DMS53 (cell line): ENCODE measurements around the gene ASPG.
A peak's percentile ranks its signal among the peaks of the same experiment; 100 is the strongest.

ENCODE experiments used
- DNase-seq: peaks from one replicate; lab custom pipeline; 2025; lab: John Stamatoyannopoulos, UW

Gene ASPG

GRCh38 chr14:104116756-104117340 is 31.3 kb downstream of the ASPG start:
- DNase-seq, result peak; percentile 58

GRCh38 chr14:104117341-104118005 is 32.0 kb downstream of the ASPG start:
- no peak for DNase-seq

GRCh38 chr14:104118006-104118844 is 32.7 kb downstream of the ASPG start:
- no peak for DNase-seq

DNA sequence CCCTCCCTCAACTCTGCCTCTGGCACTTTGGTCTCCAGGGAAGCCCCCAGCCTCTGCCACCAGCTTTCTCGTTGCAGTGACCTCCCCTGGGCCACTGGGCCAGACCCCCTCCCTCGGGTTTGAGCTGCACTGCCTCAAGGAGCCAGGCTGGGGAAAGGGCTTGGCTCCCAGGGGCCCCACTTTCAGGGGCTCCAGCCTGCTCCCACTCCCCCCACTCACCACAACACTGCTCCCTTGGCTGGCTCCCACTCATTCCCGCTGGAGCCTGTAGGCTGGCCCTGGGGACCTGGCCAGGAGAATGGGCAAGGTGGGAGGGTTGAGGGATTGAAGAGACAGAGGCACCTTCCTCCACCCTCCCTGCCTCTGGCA is 33.6 kb downstream of the ASPG start:
- DNase-seq, result no peak

GRCh38 chr14:104119488-104120251 is 34.2 kb downstream of the ASPG start:
- DNase-seq, result no peak

DNA sequence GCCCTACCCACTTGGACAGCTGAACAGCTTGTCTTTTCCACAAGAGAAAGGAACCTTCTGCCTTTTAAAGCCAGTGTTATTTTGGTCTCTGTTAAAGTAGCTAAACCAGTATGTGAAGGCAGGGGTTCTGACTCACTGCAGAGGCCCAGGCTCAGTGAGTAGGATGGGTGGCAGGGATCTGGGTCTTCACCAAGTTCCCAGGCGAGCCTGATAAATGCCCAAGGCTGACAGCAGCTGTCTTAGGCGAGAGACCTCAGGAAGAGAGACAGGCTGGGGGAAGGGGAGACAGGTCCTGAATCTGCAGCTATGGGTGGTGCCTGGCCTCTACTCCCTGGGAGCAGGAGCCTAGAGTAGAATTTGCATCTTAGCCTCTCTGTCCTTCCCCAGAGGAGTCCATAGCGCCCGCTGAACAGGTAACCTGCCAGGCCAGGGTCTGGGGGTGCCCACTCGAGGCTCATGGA is 34.8 kb downstream of the ASPG start:
- DNase-seq, result no peak

DNA sequence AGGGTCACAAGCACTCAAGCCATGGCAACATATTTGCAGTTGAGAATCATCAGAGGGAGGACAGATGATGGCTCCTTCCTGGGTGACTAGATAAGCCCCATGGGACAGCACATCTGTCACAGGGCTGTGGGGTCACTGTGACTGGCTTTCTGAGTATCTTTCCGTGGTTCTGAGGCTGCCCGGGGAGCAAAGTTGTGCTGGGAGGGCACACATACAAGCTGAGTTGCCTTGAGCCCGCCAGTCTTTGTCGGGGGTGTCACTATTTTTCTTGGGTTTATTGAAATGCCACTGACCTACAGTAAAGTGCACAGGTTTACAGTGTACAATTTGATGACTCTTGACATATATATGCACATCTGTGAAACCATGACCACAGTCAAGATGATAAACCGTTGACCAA is 35.6 kb downstream of the ASPG start:
- DNase-seq, result no peak

- no peak for DNase-seq
Measured at GRCh38 chr14:104123879-104124278, 38.4 kb downstream of the ASPG start.

GRCh38 chr14:104125011-104125410 is 39.5 kb downstream of the ASPG start:
- no peak for DNase-seq

DNA sequence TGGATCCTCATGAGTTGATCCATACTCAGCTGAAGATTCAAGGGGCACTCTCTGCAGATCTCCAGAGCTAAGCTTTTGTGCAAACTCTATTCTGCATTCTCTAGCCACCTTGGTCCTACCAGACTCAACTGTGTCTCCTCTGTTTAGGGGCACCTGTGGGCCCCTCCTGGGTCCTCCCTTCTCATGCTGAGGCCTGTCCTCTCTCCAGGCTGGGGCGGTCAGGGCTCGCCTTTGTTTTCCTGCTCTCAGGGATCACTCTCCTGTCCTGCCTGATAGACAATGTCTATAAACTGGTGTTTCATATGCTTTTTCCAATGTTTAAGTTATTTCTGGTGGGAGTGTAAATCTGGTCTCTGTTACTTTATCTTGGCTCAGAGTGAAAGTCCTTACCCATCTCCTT is 41.3 kb downstream of the ASPG start:
- DNase-seq, result no peak

DNA sequence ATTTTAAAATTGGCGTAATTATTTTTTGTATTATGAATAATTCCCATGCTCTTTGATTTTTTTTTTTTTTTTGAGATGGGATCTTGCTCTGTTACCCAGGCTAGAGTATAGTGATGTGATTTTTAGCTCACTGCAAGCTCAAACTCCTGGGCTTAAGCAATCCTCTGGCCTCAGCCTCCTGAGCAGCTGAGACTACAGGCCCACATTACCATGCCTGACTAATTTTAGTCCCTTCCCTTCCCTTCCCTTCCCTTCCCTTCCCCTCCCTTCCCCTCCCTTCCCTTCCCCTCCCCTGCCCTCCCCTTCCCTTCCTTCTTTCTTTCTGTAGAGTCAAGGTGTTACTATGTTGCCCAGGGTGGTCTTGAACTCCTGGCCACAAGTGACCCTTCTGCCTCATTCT is 43.5 kb downstream of the ASPG start:
- DNase-seq, result no peak

GRCh38 chr14:104129556-104129955 is 44.1 kb downstream of the ASPG start:
- DNase-seq, result no peak

DNA sequence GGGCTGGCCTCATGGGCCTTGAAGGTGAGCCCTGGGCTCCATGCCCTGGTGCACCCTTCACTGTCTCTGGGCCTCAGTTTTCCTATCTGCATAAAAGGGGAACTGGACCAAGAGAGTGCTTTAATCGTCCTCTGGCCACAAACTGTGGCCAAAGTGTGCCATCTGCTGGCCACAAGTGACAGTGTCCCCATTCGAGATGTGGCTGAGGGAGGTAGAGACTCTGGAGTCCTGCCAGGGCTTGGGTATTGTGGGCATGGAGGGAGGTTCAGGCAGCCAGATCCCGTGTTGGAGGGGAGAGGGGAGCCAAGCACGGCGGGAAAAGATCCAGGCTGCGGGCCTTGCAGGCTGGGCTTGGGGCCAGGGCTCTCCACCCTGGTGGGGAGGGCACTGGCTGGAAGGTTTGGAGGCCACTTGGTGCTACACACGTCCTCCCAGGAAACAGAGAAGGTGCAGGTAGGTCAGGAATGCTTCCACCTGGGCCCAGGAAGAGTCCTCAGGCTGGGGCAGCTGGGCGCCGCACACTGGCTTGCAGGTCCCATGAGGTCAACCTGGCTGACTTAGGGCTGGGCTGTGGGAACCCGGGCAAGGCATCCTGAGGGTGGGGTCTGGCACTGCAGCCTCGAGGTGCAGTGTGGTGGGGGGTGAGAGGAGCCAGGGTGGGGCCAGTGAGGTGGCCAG is 45.6 kb downstream of the ASPG start:
- peak; percentile 58 for DNase-seq

- no peak for DNase-seq
Measured at GRCh38 chr14:104131968-104132732, 46.6 kb downstream of the ASPG start.

GRCh38 chr14:104132981-104133380 is 47.5 kb downstream of the ASPG start:
- DNase-seq, result no peak

- no peak for DNase-seq
Measured at GRCh38 chr14:104133496-104133895, 48.0 kb downstream of the ASPG start.

DNA sequence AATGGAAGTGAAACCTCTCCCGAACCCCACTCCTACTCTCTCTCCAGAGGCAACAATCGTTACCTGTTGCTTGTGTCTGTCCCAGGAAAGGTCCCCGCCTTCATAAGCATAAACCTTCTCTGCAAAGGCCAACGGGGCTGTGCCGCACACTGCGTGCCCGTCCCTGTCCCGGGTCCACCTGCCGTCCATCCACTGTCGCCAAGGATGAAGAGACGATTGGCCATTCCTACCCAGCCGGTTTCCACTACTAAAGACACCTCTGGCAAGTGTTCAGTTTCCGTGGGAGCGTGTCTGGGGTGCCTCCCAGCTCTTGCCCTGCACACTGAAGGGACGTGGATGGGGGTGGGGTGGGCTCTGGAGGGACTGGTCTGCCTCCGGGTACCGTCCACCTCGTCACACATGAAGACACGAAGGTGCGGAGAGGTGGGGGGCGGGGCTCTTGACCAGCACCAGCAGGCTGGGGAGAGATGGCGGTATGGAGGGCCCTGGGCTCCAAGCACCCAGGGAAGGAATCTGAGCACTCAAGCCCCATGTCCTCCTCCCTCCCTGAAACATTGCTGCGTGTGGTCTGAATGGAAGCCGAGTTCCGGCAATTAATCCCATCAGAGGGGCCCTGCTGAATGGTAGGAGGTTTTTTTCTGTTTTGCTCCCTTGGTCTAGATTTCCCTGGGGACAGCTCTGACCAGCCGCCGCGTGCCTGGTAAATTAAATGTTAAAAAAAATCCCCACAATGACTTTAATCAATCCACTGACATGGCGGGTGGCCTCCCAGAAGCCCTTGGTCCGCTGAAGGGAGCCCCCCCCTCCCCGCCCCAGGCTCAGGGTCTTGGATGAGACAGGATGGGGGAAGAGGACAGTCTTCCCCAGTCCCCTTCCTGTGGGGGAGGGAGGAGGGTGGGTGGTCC is 48.8 kb downstream of the ASPG start:
- no peak for DNase-seq

DNA sequence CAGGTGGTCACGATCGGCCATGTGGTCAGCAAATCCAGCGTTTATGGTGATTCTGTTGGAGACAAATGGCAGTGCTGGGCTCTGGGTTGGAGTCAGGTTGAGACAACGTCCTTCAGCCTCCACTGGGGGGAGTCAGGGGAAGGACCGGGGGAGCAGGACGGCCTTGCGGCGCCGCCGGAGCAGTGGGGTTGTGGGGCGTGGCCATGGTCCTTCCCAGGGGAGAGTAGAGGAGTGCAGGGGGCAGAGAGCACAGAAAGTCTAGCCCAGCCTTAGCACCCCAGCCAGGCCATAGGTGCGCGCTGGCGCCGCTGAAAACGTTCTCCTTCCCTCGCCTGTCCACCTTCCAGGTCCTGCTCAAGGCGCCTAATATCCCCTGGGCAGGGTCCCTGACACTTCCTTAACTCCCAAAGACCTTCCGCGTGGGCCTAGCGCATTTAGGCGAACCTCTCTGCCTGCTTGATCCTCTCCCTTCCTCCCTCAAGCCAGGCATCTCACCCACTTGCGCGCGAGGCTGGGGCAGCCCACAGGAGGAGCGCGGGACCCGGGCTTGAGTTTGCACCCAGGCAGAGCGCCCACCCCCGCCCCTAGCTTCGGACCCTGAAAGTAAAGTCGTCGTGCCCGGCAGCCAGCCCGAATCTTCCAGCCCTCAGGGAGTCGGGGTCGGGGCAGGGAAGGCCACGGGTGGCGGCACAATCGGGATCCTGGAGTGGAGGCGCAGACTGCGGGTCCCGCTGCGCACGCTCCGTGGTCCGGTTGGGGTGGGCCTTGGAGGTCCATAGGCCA is 49.8 kb downstream of the ASPG start:
- DNase-seq, result no peak

GRCh38 chr14:104135904-104136471 is 50.5 kb downstream of the ASPG start:
- DNase-seq, result no peak
